NT2/D1 (cell line): ENCODE data around the gene ZNF284.

Experiments used
- SUZ12 ChIP-seq: IDR thresholded peaks from 2 replicates; pipeline ENCODE4 v1.6.1; 2011; ENCODE audit not compliant: insufficient read length, insufficient read depth; ENCODE audit errors: extremely low read depth
- YY1 ChIP-seq: IDR thresholded peaks from 2 replicates; pipeline ENCODE4 v1.6.1; 2011; ENCODE audit not compliant: insufficient read length, insufficient read depth

DNA sequence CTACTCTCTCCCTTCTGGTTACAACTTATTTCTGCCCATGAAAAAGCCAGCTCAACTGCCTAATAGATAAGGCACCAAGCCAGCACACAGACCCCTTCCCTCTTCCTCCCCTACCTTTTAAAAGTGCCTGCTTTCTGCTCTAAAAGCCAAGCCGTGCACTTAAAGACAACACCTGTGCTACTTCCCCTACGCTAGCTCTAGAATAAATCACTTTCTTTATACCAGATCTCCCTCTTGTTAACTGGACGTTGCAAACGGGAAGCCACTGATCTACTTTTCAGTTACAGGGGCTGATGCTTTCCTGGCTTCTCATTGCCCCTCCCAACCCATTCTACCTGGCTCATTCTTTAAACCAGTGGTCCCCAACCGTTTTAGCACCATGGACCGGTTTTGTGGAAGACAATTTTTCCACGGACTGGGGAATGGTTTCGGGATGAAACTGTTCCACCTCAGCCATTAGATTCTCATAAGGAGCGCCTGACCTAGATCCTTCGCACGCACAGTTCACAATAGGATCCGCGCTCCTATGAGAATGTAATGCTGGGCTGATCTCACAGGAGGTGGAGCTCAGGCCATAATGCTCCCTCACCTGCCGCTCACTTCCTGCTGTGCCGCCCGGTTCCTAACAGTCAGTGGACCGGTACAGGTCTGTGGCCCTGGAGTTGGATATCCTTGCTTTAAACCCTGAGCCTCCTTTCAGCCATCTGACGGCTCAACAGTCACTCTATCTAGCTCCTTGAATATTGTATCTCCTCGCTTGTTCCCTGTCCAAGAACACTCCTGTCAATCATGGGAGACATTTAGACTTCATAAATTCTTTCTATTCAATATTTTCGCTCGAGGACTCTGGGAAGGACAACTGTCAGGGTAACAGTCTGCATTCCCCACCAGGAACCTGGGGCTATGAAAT lies 21.0 kb upstream of the ZNF284 start:
- no peak for TF ChIP-seq SUZ12
- TF ChIP-seq YY1: no peak
